Left kidney (tissue), 8 donors: ENCODE measurements around the gene SLCO1C1. TPM values are rescaled to one million over a fixed set of nuclear protein-coding genes. Genes with fewer than 3 reads are reported as not detected.
A peak's percentile ranks its signal among the peaks of the same experiment; 100 is the strongest.
"Not testable (repeated sequence)": the region's sequence is repeated elsewhere in the genome, so short reads cannot be mapped to it uniquely, and the experiment has no call there.

Source experiments
- DNase-seq: peaks from one replicate; pipeline ENCODE4 v3.0.0-alpha.2; 2013
- long read RNA-seq, 8 donors: transcript quantifications; one replicate each; lab custom pipeline, GENCODE V29; 2026
- polyA plus RNA-seq: library from polyadenylated mRNA; unstranded; fragments of 120-200 nt; gene quantifications from one replicate; pipeline ENCODE4 v1.2.1, GENCODE V29; 2013; ENCODE audit not compliant: insufficient read length

The SLCO1C1 gene
- 0.65 TPM for polyA plus RNA-seq
- long read RNA-seq, donor 1: 0 reads
- long read RNA-seq, donor 2: 0 reads
- long read RNA-seq, donor 3, partial matches to known transcripts: 0 of 1 reads
- long read RNA-seq, donor 3, other reads (novel, unspliced or antisense): 0 of 1 reads
- long read RNA-seq, donor 4: 0 reads
- long read RNA-seq, donor 5: 0 reads
- long read RNA-seq, donor 6, partial matches to known transcripts: 0 of 1 reads
- long read RNA-seq, donor 6, other reads (novel, unspliced or antisense): 0 of 1 reads
- long read RNA-seq, donor 7, partial matches to known transcripts: 0 of 1 reads
- long read RNA-seq, donor 7, other reads (novel, unspliced or antisense): 0 of 1 reads
- long read RNA-seq, donor 8: 0 reads

GRCh38 chr12:20695232-20695631, at the start of gene SLCO1C1:
SLCO1C1 (plus strand) TSS chr12:20695332; CDS start chr12:20699577, 4,245 bp downstream.
- DNase-seq: no peak

- no peak for DNase-seq
Observed at GRCh38 chr12:20646239-20646827, 48.8 kb upstream of the SLCO1C1 start.

- no peak for DNase-seq
Observed at GRCh38 chr12:20653871-20654270, 41.3 kb upstream of the SLCO1C1 start.

GRCh38 chr12:20656600-20656999, 38.5 kb upstream of the SLCO1C1 start:
- DNase-seq: no peak

- no peak for DNase-seq
Observed at GRCh38 chr12:20657496-20657895, 37.6 kb upstream of the SLCO1C1 start.

GRCh38 chr12:20681334-20681733, 13.8 kb upstream of the SLCO1C1 start:
- no peak for DNase-seq

- DNase-seq: no peak
Observed at GRCh38 chr12:20696181-20696905, 1.2 kb downstream of the SLCO1C1 start.

GRCh38 chr12:20701106-20701505, 6.0 kb downstream of the SLCO1C1 start:
- no peak for DNase-seq

- no peak for DNase-seq
Observed at GRCh38 chr12:20704860-20705259, 9.7 kb downstream of the SLCO1C1 start.

- no peak for DNase-seq
Observed at GRCh38 chr12:20711846-20712245, 16.7 kb downstream of the SLCO1C1 start.

- peak; percentile 15 for DNase-seq
Observed at GRCh38 chr12:20716037-20716436, 20.9 kb downstream of the SLCO1C1 start.

- no peak for DNase-seq
Observed at GRCh38 chr12:20716985-20717384, 21.9 kb downstream of the SLCO1C1 start.

- no peak for DNase-seq
Observed at GRCh38 chr12:20718294-20718693, 23.2 kb downstream of the SLCO1C1 start.

GRCh38 chr12:20722142-20722541, 27.0 kb downstream of the SLCO1C1 start:
- no peak for DNase-seq

- DNase-seq: no peak
Observed at GRCh38 chr12:20731274-20731673, 36.1 kb downstream of the SLCO1C1 start.

- DNase-seq: no peak
Observed at GRCh38 chr12:20740972-20741371, 45.8 kb downstream of the SLCO1C1 start.

- DNase-seq: no peak
Observed at GRCh38 chr12:20748198-20748597, 53.1 kb downstream of the SLCO1C1 start.

- no peak for DNase-seq
Observed at GRCh38 chr12:20751046-20751445, 55.9 kb downstream of the SLCO1C1 start.

GRCh38 chr12:20777420-20777819, 82.3 kb downstream of the SLCO1C1 start:
- DNase-seq: no peak

GRCh38 chr12:20778969-20779368, 83.8 kb downstream of the SLCO1C1 start:
- no peak for DNase-seq

GRCh38 chr12:20779971-20780370, 84.8 kb downstream of the SLCO1C1 start:
- not testable (repeated sequence) for DNase-seq

- not testable (repeated sequence) for DNase-seq
Observed at GRCh38 chr12:20783796-20784357, 88.7 kb downstream of the SLCO1C1 start.

GRCh38 chr12:20792971-20793370, 97.8 kb downstream of the SLCO1C1 start:
- DNase-seq: no peak
